ENCODE measurements around the gene EMC6. TPM values are rescaled to one million over a fixed set of nuclear protein-coding genes. Genes with fewer than 3 reads are reported as not detected.

EMC6 gene
- total RNA-seq, 1 donor from 2014 or later: 18.9 TPM

- H3K27me3 ChIP-seq: no peaks in the 10 kb centered on the region
- no peak overlapping the region for H3K4me3 ChIP-seq
- peak overlapping the region; percentile 90 for H3K27ac ChIP-seq
- intact Hi-C loops (cut with DNase I): no loop called here
- H3K9me3 ChIP-seq: no peaks in the 10 kb centered on the region
- H3K4me1 ChIP-seq: peaks cover 48% of the 10 kb centered on the region
- no peak for DNase-seq (ENCODE audit: extremely low spot score in 2 of 2)
- TF ChIP-seq CTCF (IDR thresholded peaks at IDR 0.05): no peak
- TF ChIP-seq POLR2A (IDR thresholded peaks at IDR 0.05): no peak
- no peak for TF ChIP-seq POLR2AphosphoS5 (IDR thresholded peaks at IDR 0.05; ENCODE audit: insufficient read depth in 1 of 2, low read depth in 1 of 2)
- peaks cover 0 to 3% of the 10 kb centered on the region in 2 donors for H3K36me3 ChIP-seq
These were observed 11.1 kb upstream of the EMC6 start for GRCh38 chr17:3657588-3657869.

- Histone ChIP-seq H3K27me3 (no peaks in the 10 kb centered on the region), H3K4me1 (peaks cover 48% of the 10 kb centered on the region), H3K4me3 (no peak overlapping the region), H3K36me3 (peaks cover 0 to 9% of the 10 kb centered on the region in 2 donors), H3K9me3 (no peaks in the 10 kb centered on the region), H3K27ac (peak overlapping the region; percentile 90)
- TF ChIP-seq POLR2A (IDR thresholded peaks at IDR 0.05): no peak
- TF ChIP-seq CTCF (IDR thresholded peaks at IDR 0.05): no peak
- no peak for TF ChIP-seq POLR2AphosphoS5 (IDR thresholded peaks at IDR 0.05; ENCODE audit: insufficient read depth in 1 of 2, low read depth in 1 of 2)
- DNase-seq (ENCODE audit: extremely low spot score in 2 of 2): no peak
- intact Hi-C loops (cut with DNase I): no loop called here
These were observed 10.5 kb upstream of the EMC6 start for GRCh38 chr17:3657874-3658783.

GRCh38 chr17:3658784-3659449 is 9.7 kb upstream of the EMC6 start:
- Histone ChIP-seq H3K4me1 (peaks cover 48% of the 10 kb centered on the region), H3K36me3 (peaks cover 0 to 17% of the 10 kb centered on the region in 2 donors)

GRCh38 chr17:3659541-3660111 is 9.0 kb upstream of the EMC6 start:
- DNase-seq (ENCODE audit: extremely low spot score in 2 of 2): peak in 1 of 2 donors; percentile 94
- no peak overlapping the region for H3K4me3 ChIP-seq
- H3K4me1 ChIP-seq: peaks cover 52% of the 10 kb centered on the region
- no peaks in the 10 kb centered on the region for H3K27me3 ChIP-seq
- peaks cover 0 to 23% of the 10 kb centered on the region in 2 donors for H3K36me3 ChIP-seq
- TF ChIP-seq POLR2AphosphoS5 (IDR thresholded peaks at IDR 0.05; ENCODE audit: insufficient read depth in 1 of 2, low read depth in 1 of 2) (peak; percentile 53 to 80), POLR2A (IDR thresholded peaks at IDR 0.05) (no peak), CTCF (IDR thresholded peaks at IDR 0.05) (peak in 1 of 3 experiments; percentile 36)
- H3K27ac ChIP-seq: peak overlapping the region; percentile 90
- no peaks in the 10 kb centered on the region for H3K9me3 ChIP-seq
- intact Hi-C loops (cut with DNase I): no loop called here

More at GRCh38 chr17:3658784-3659449, 9.7 kb upstream of the EMC6 start:
- TF ChIP-seq POLR2AphosphoS5 (IDR thresholded peaks at IDR 0.05; ENCODE audit: insufficient read depth in 1 of 2, low read depth in 1 of 2): no peak
- no peak for TF ChIP-seq POLR2A (IDR thresholded peaks at IDR 0.05)
- no peak for TF ChIP-seq CTCF (IDR thresholded peaks at IDR 0.05)
- intact Hi-C loops (cut with DNase I): no loop called here
- H3K27ac ChIP-seq: peak overlapping the region; percentile 90
- no peaks in the 10 kb centered on the region for H3K9me3 ChIP-seq
- H3K4me3 ChIP-seq: no peak overlapping the region
- no peak for DNase-seq (ENCODE audit: extremely low spot score in 2 of 2)
- H3K27me3 ChIP-seq: no peaks in the 10 kb centered on the region

Data from vagina (tissue), 2 donors.